ENCODE data around the gene ADGRA1.

ADGRA1 gene

GRCh38 chr10:133154411-133154810, 66.7 kb downstream of the ADGRA1 start:
- DNase-seq, result no peak

GRCh38 chr10:133154996-133155778, 67.5 kb downstream of the ADGRA1 start:
- DNase-seq, result no peak

GRCh38 chr10:133156674-133157579, 69.2 kb downstream of the ADGRA1 start:
- no peak for DNase-seq

GRCh38 chr10:133157662-133158436, 70.1 kb downstream of the ADGRA1 start:
- no peak for DNase-seq

- DNase-seq, result no peak
These were observed 70.7 kb downstream of the ADGRA1 start for GRCh38 chr10:133158437-133158755.

- no peak for DNase-seq
These were observed 71.3 kb downstream of the ADGRA1 start for GRCh38 chr10:133158756-133159610.

GRCh38 chr10:133159611-133159949, 71.9 kb downstream of the ADGRA1 start:
- no peak for DNase-seq

GRCh38 chr10:133159950-133160825, 72.5 kb downstream of the ADGRA1 start, which contains the start of gene KNDC1:
Gene KNDC1 (plus strand): TSS chr10:133160219. CDS start chr10:133160468, 249 bp downstream.
- DNase-seq, result peak in 1 of 5 donors; percentile 42

- no peak for DNase-seq
These were observed 73.2 kb downstream of the ADGRA1 start for GRCh38 chr10:133160826-133161471.

GRCh38 chr10:133161486-133162109, 73.9 kb downstream of the ADGRA1 start:
- DNase-seq, result no peak

GRCh38 chr10:133162178-133162909, 74.6 kb downstream of the ADGRA1 start:
- no peak for DNase-seq

- DNase-seq, result no peak
These were observed 75.5 kb downstream of the ADGRA1 start for GRCh38 chr10:133162910-133163856.

GRCh38 chr10:133163889-133164815, 76.4 kb downstream of the ADGRA1 start:
- DNase-seq, result peak in 1 of 5 donors; percentile 7

- DNase-seq, result no peak
These were observed 77.3 kb downstream of the ADGRA1 start for GRCh38 chr10:133164816-133165555.

GRCh38 chr10:133165556-133166503, 78.1 kb downstream of the ADGRA1 start:
- DNase-seq, result peak in 1 of 5 donors; percentile 12

Data from T-helper 1 cell (primary cell).